Measurements from ENCODE around the gene RAB17.

Gene RAB17

GRCh38 chr2:237594514-237594871 is 4.0 kb upstream of the RAB17 start:
- H3K36me3 ChIP-seq (replicated peaks; ENCODE audit: low read depth, low read length), result no peaks in the 10 kb centered on the region
- no peak overlapping the region for H2AFZ ChIP-seq (ENCODE audit: low read depth, low read length)
- H3K9me3 ChIP-seq (ENCODE audit: insufficient read depth, low read length), result no peaks in the 10 kb centered on the region
- TF ChIP-seq CTCF (IDR thresholded peaks at IDR 0.05; ENCODE audit: low read depth, low read length) (no peak), EZH2phosphoT487 (IDR thresholded peaks at IDR 0.05; ENCODE audit: low read depth) (no peak)
- H3K4me2 ChIP-seq (ENCODE audit: low read length), result no peak overlapping the region
- H3K79me2 ChIP-seq (ENCODE audit: low read length), result no peaks in the 10 kb centered on the region
- no peak overlapping the region for H3K4me3 ChIP-seq (ENCODE audit: low read length)
- H3K27ac ChIP-seq (ENCODE audit: low read length), result no peak overlapping the region
- H4K20me1 ChIP-seq (ENCODE audit: insufficient read depth, low read length), result no peaks in the 10 kb centered on the region
- no peak overlapping the region for H3K9ac ChIP-seq (ENCODE audit: low read length)
- peaks cover 4% of the 10 kb centered on the region; the same call in 1 of the 2 replicates for H3K27me3 ChIP-seq (ENCODE audit: low read depth, low read length)
- H3K4me1 ChIP-seq (ENCODE audit: low read length), result no peaks in the 10 kb centered on the region

DNA sequence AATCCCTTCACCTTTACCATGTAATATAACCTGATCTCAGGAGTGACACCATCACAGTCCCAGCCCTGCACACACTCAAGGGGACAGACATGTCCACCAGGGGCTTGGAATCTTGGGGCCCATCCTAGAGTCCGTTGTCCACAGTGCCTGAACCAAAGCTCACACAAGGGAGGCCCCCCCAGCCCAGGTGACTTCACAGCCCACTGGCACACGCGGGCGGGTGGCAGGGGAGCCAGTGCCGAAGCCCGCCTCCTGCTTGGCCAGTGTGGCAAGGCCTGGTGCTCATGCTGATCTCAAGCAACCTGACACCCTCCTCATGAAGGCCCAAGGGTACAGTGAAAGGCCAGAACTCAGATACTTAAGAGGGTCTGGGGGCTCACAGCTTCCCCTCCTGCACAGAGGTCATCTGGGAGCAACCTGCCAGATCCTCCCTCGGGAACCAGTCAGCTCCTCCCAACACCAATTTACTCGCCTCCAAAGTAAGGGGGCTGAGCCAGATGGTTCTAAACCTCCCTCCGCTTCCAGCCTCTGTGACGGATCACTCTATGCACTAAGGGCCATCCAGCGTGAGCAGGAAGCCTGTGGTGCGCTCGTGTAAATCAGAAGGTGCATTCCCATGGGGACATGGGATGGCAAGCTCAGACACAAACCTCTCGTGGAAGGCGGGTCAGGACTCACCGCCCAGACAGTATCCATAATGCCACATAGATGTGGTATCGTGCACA is 3.2 kb upstream of the RAB17 start:
- no peaks in the 10 kb centered on the region for H3K9me3 ChIP-seq (ENCODE audit: insufficient read depth, low read length)
- H3K9ac ChIP-seq (ENCODE audit: low read length), result no peak overlapping the region
- no peaks in the 10 kb centered on the region for H3K4me1 ChIP-seq (ENCODE audit: low read length)
- no peak overlapping the region for H3K4me3 ChIP-seq (ENCODE audit: low read length)
- no peaks in the 10 kb centered on the region for H3K79me2 ChIP-seq (ENCODE audit: low read length)
- no peak overlapping the region for H3K27ac ChIP-seq (ENCODE audit: low read length)
- no peak for TF ChIP-seq CTCF (IDR thresholded peaks at IDR 0.05; ENCODE audit: low read depth, low read length)
- TF ChIP-seq EZH2phosphoT487 (IDR thresholded peaks at IDR 0.05; ENCODE audit: low read depth), result no peak
- no peak overlapping the region for H3K4me2 ChIP-seq (ENCODE audit: low read length)
- peaks cover 4% of the 10 kb centered on the region; the same call in 1 of the 2 replicates for H3K27me3 ChIP-seq (ENCODE audit: low read depth, low read length)
- no peak overlapping the region for H2AFZ ChIP-seq (ENCODE audit: low read depth, low read length)
- no peaks in the 10 kb centered on the region for H4K20me1 ChIP-seq (ENCODE audit: insufficient read depth, low read length)
- H3K36me3 ChIP-seq (replicated peaks; ENCODE audit: low read depth, low read length), result no peaks in the 10 kb centered on the region

DNA sequence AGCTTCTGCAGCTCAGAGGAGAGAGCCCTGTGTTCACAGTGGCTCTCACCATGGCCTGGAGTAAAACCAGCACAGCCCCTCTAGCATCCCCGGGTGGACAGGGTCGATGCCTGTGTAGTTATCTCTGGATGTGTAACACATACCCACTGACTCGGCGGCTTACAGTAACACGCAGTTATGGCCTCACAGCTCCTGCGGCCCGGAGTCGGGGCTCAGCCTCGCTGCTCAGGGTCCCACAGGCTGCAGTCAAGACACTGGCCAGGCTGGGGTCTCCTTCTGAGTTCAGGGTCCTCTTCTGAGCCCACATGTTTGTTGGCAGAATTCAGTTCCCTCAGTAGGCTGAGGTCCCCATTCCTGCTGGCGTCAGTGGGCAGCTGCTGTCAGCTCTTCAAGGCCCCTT is 2.5 kb upstream of the RAB17 start:
- no peak overlapping the region for H3K27ac ChIP-seq (ENCODE audit: low read length)
- H4K20me1 ChIP-seq (ENCODE audit: insufficient read depth, low read length), result no peaks in the 10 kb centered on the region
- H3K4me1 ChIP-seq (ENCODE audit: low read length), result no peaks in the 10 kb centered on the region
- no peak overlapping the region for H3K9ac ChIP-seq (ENCODE audit: low read length)
- H3K4me3 ChIP-seq (ENCODE audit: low read length), result no peak overlapping the region
- TF ChIP-seq CTCF (IDR thresholded peaks at IDR 0.05; ENCODE audit: low read depth, low read length), result no peak
- no peak for TF ChIP-seq EZH2phosphoT487 (IDR thresholded peaks at IDR 0.05; ENCODE audit: low read depth)
- no peaks in the 10 kb centered on the region for H3K36me3 ChIP-seq (replicated peaks; ENCODE audit: low read depth, low read length)
- no peak overlapping the region for H2AFZ ChIP-seq (ENCODE audit: low read depth, low read length)
- H3K4me2 ChIP-seq (ENCODE audit: low read length), result no peak overlapping the region
- no peaks in the 10 kb centered on the region for H3K79me2 ChIP-seq (ENCODE audit: low read length)
- H3K9me3 ChIP-seq (ENCODE audit: insufficient read depth, low read length), result no peaks in the 10 kb centered on the region
- peaks cover 4% of the 10 kb centered on the region; the same call in 1 of the 2 replicates for H3K27me3 ChIP-seq (ENCODE audit: low read depth, low read length)

- H4K20me1 ChIP-seq (ENCODE audit: insufficient read depth, low read length), result no peaks in the 10 kb centered on the region
- H3K27me3 ChIP-seq (ENCODE audit: low read depth, low read length), result peaks cover 4% of the 10 kb centered on the region; the same call in 1 of the 2 replicates
- H3K79me2 ChIP-seq (ENCODE audit: low read length), result no peaks in the 10 kb centered on the region
- H3K27ac ChIP-seq (ENCODE audit: low read length), result no peak overlapping the region
- no peaks in the 10 kb centered on the region for H3K4me1 ChIP-seq (ENCODE audit: low read length)
- H3K9me3 ChIP-seq (ENCODE audit: insufficient read depth, low read length), result no peaks in the 10 kb centered on the region
- H3K4me3 ChIP-seq (ENCODE audit: low read length), result no peak overlapping the region
- TF ChIP-seq CTCF (IDR thresholded peaks at IDR 0.05; ENCODE audit: low read depth, low read length), result no peak
- TF ChIP-seq EZH2phosphoT487 (IDR thresholded peaks at IDR 0.05; ENCODE audit: low read depth), result no peak
- no peaks in the 10 kb centered on the region for H3K36me3 ChIP-seq (replicated peaks; ENCODE audit: low read depth, low read length)
- no peak overlapping the region for H2AFZ ChIP-seq (ENCODE audit: low read depth, low read length)
- H3K4me2 ChIP-seq (ENCODE audit: low read length), result no peak overlapping the region
- H3K9ac ChIP-seq (ENCODE audit: low read length), result no peak overlapping the region
These were observed 2.0 kb upstream of the RAB17 start for GRCh38 chr2:237592425-237592980.

Measured in OCI-LY3 (cell line).